Loucy (cell line): ENCODE data around the gene SYAP1.
"Not testable (repeated sequence)": the region's sequence is repeated elsewhere in the genome, so short reads cannot be mapped to it uniquely, and the experiment has no call there.

Experiments
- H2AFZ ChIP-seq: fragments of 200-600 bp; sonication (generic); 2 replicates; pipeline ENCODE4 v1.6.0; 2016; ENCODE audit warnings: antibody characterized with exemption, mild to moderate bottlenecking, low read length, moderate library complexity
- H3F3A ChIP-seq: fragments of 200-600 bp; 2 replicates; pipeline ENCODE4 v1.6.0; 2016; ENCODE audit warnings: antibody characterized with exemption, low read depth, mild to moderate bottlenecking
- H3K27me3 ChIP-seq: fragments of 200-600 bp; sonication (generic); 2 replicates; pipeline ENCODE4 v1.6.1; 2014; ENCODE audit warnings: low read length, mild to moderate bottlenecking; ENCODE audit not compliant: insufficient read depth, poor library complexity, severe bottlenecking
- H3K36me3 ChIP-seq: fragments of 200-600 bp; sonication (generic); 2 replicates; pipeline ENCODE4 v1.6.1; 2016; ENCODE audit warnings: low read length; ENCODE audit not compliant: insufficient read depth
- H3K4me1 ChIP-seq: fragments of 200-600 bp; sonication (generic); 2 replicates; pipeline ENCODE4 v1.5.1; 2014; ENCODE audit warnings: low read length, mild to moderate bottlenecking; ENCODE audit not compliant: insufficient read depth, poor library complexity, severe bottlenecking
- H3K4me2 ChIP-seq: fragments of 200-600 bp; sonication (generic); 2 replicates; pipeline ENCODE4 v1.6.0; 2014; ENCODE audit warnings: antibody characterized with exemption, low read length, low read depth, mild to moderate bottlenecking; ENCODE audit not compliant: poor library complexity, severe bottlenecking
- H3K4me3 ChIP-seq: fragments of 200-600 bp; sonication (generic); 2 replicates; pipeline ENCODE4 v1.5.1; 2014; ENCODE audit warnings: low read length, mild to moderate bottlenecking, mixed read lengths; ENCODE audit not compliant: poor library complexity, severe bottlenecking
- H3K79me2 ChIP-seq: fragments of 200-600 bp; sonication (generic); 2 replicates; pipeline ENCODE4 v1.6.1; 2014; ENCODE audit warnings: low read length; ENCODE audit not compliant: insufficient read depth
- H3K9ac ChIP-seq: fragments of 200-600 bp; sonication (generic); 2 replicates; pipeline ENCODE4 v1.6.0; 2014; ENCODE audit warnings: mild to moderate bottlenecking, low read depth, low read length, moderate library complexity; ENCODE audit not compliant: poor library complexity, severe bottlenecking
- H3K9me2 ChIP-seq: fragments of 200-600 bp; sonication (generic); replicated peaks from 2 replicates; pipeline ENCODE4 v1.6.1; 2016; ENCODE audit warnings: low read depth, low read length, mixed read lengths
- H3K9me3 ChIP-seq: fragments of 200-600 bp; sonication (generic); 2 replicates; pipeline ENCODE4 v1.6.1; 2014; ENCODE audit warnings: mild to moderate bottlenecking, antibody characterized with exemption, low read length, low read depth; ENCODE audit not compliant: insufficient read depth
- H4K20me1 ChIP-seq: fragments of 200-600 bp; sonication (generic); 2 replicates; pipeline ENCODE4 v1.6.0; 2014; ENCODE audit warnings: antibody characterized with exemption, low read length, mild to moderate bottlenecking; ENCODE audit not compliant: insufficient read depth, poor library complexity, severe bottlenecking
- CTCF ChIP-seq: fragments of 200-600 bp; sonication (generic); conservative IDR thresholded peaks from 2 replicates; pipeline ENCODE4 v1.5.1; 2014; ENCODE audit warnings: mild to moderate bottlenecking, antibody characterized with exemption, low read length
- EZH2phosphoT487 ChIP-seq: fragments of 200-600 bp; IDR thresholded peaks from 2 replicates; pipeline ENCODE4 v1.6.1; 2018; ENCODE audit warnings: antibody characterized with exemption, mild to moderate bottlenecking, moderate library complexity, borderline replicate concordance

The SYAP1 gene

GRCh38 chrX:16714504-16714903 lies 4.9 kb upstream of the SYAP1 start:
- TF ChIP-seq CTCF (no peak), EZH2phosphoT487 (no peak)

GRCh38 chrX:16715638-16716037 lies 3.8 kb upstream of the SYAP1 start:
- H3K27me3 ChIP-seq, H2AFZ ChIP-seq, H4K20me1 ChIP-seq, H3F3A ChIP-seq, H3K4me2 ChIP-seq, H3K9me3 ChIP-seq, H3K9ac ChIP-seq, H3K4me3 ChIP-seq, H3K9me2 ChIP-seq, H3K36me3 ChIP-seq: not testable (repeated sequence)
- Histone ChIP-seq H3K4me1 (peaks cover 13% of the 10 kb centered on the region), H3K79me2 (peaks cover 32% of the 10 kb centered on the region)

More at GRCh38 chrX:16714504-16714903, 4.9 kb upstream of the SYAP1 start:
- no peaks in the 10 kb centered on the region for H3K36me3 ChIP-seq
- no peak overlapping the region for H3K9ac ChIP-seq
- peaks cover 13% of the 10 kb centered on the region for H3K4me1 ChIP-seq
- no peak overlapping the region for H3K4me2 ChIP-seq
- no peak overlapping the region for H2AFZ ChIP-seq
- no peak overlapping the region for H3K4me3 ChIP-seq
- H3K9me3 ChIP-seq, result no peaks in the 10 kb centered on the region
- no peaks in the 10 kb centered on the region for H3K9me2 ChIP-seq
- H3K27me3 ChIP-seq, result no peaks in the 10 kb centered on the region
- no peaks in the 10 kb centered on the region for H4K20me1 ChIP-seq
- peaks cover 22% of the 10 kb centered on the region; the same call in 1 of the 2 replicates for H3K79me2 ChIP-seq
- H3F3A ChIP-seq, result no peaks in the 10 kb centered on the region

GRCh38 chrX:16716451-16716850 lies 3.0 kb upstream of the SYAP1 start:
- H3K79me2 ChIP-seq, result peaks cover 33% of the 10 kb centered on the region
- H3K9ac ChIP-seq, H3K9me3 ChIP-seq, H3K27me3 ChIP-seq, H3K9me2 ChIP-seq, H3F3A ChIP-seq, H2AFZ ChIP-seq, H4K20me1 ChIP-seq, H3K4me1 ChIP-seq, H3K4me3 ChIP-seq, H3K36me3 ChIP-seq, H3K4me2 ChIP-seq: not testable (repeated sequence)

- H2AFZ ChIP-seq, result peak overlapping the region; percentile 85
- H3K9me3 ChIP-seq, result no peaks in the 10 kb centered on the region
- H3F3A ChIP-seq, result no peaks in the 10 kb centered on the region
- peak overlapping the region; percentile 90 for H3K4me2 ChIP-seq
- H3K27me3 ChIP-seq, result no peaks in the 10 kb centered on the region
- no peaks in the 10 kb centered on the region for H3K36me3 ChIP-seq
- peak overlapping the region; percentile 84 for H3K9ac ChIP-seq
- H3K4me1 ChIP-seq, result peaks cover 17% of the 10 kb centered on the region
- H3K4me3 ChIP-seq, result peak overlapping the region; percentile 87
- no peaks in the 10 kb centered on the region for H3K9me2 ChIP-seq
- TF ChIP-seq CTCF (no peak), EZH2phosphoT487 (no peak)
- H4K20me1 ChIP-seq, result peaks cover 5% of the 10 kb centered on the region
- peaks cover 36% of the 10 kb centered on the region for H3K79me2 ChIP-seq
Measured at GRCh38 chrX:16718824-16719333, 533 bp upstream of the SYAP1 start.
